ENCODE results near the gene ZNF827.
"Not testable (repeated sequence)": the region's sequence is repeated elsewhere in the genome, so short reads cannot be mapped to it uniquely, and the experiment has no call there.

ZNF827 gene

DNA sequence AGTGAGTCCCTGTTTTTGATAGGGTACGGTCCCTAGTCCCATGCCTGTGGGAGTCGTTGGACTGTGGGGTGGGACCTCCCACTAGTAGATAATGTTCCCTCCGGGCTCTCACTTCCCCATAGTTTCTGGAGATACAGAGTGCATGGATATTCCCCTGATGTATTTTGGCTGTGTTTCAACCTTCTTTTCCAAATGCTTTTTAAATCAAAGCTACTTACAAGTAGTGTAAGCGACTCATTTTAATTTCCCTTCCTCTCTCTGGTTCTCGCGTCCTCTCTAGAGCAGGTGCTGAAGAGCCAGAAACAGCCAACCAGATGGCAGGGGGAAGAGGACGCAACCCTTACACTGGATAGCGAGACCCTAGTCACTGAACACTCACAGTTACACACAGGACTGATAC is 79.2 kb downstream of the ZNF827 start:
- Mint-ChIP-seq H3K27ac (no peak overlapping the region), H3K4me1 (ENCODE audit: low read depth) (peaks cover 20% of the 10 kb centered on the region), H3K27me3 (no peaks in the 10 kb centered on the region), H3K4me3 (no peak overlapping the region), H3K36me3 (ENCODE audit: low read depth) (no peaks in the 10 kb centered on the region), H3K9me3 (no peaks in the 10 kb centered on the region)
- intact Hi-C loops (cut with micrococcal nuclease), result no loop called here

DNA sequence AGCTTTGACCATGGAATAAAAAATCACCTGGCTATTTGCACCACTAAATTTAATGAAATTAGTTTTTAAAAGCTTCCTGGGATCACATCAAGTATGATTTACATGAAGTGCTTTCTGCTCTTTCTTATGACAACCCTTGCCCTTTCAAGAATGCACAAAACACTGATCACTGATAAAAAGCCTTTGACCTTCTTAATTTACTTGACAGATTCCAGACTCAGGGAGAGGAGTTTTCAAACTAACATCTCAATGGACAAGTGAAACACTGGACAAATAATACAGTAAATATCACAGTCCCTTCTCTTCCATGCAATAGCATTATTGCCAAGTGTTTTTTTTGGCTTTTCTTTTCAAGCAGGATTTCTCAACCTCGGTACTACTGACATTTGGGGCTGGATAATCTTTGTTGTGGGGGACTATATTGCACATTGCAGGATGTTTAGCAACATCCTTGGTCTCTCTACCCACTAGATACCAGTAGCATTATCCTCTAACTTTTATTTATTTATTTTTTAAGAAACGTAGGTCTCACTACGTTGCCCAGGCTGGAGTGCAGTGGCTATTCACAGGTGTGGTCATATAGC is 86.3 kb downstream of the ZNF827 start:
- no peaks in the 10 kb centered on the region for H3K9me3 Mint-ChIP-seq
- no peak overlapping the region for H3K27ac Mint-ChIP-seq
- H3K27me3 Mint-ChIP-seq, result no peaks in the 10 kb centered on the region
- H3K4me1 Mint-ChIP-seq (ENCODE audit: low read depth), result peaks cover 6% of the 10 kb centered on the region
- intact Hi-C loops (cut with micrococcal nuclease), result no loop called here
- H3K36me3 Mint-ChIP-seq (ENCODE audit: low read depth), result no peaks in the 10 kb centered on the region
- H3K4me3 Mint-ChIP-seq, result no peak overlapping the region

DNA sequence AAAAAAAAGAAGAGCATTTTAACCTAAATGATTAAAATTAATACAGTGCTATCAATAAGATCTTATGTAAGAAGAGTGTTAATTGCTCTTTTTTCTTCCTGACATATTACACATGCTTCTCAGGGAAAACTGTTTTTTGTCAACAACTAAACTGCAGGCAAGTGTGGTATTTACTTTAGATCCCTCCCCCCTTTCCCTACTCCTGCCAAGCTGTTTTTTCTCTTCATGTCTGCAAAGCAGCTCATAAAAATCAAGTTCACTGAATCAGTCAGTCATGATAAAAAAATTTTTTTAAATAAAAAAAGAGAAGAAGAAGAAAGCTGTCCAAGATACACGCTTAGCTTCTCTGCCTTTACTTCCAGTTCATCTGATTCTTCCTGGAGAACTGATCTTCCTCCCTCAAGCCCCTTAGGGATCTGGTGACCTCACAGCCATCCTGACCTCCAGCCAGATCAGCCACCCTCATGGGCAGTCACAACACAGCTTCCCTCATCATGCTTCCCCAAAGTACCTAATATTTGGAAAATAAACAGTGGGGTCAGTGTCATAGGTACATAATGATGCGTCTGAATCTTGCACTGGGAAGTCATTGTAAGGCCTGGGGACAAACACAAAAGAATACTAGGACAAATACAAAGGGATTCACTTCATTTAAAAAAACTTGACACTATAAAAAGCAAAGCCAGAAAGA is 87.0 kb downstream of the ZNF827 start:
- no peaks in the 10 kb centered on the region for H3K36me3 Mint-ChIP-seq (ENCODE audit: low read depth)
- intact Hi-C loops (cut with micrococcal nuclease), result no loop called here
- H3K4me3 Mint-ChIP-seq, result no peak overlapping the region

DNA sequence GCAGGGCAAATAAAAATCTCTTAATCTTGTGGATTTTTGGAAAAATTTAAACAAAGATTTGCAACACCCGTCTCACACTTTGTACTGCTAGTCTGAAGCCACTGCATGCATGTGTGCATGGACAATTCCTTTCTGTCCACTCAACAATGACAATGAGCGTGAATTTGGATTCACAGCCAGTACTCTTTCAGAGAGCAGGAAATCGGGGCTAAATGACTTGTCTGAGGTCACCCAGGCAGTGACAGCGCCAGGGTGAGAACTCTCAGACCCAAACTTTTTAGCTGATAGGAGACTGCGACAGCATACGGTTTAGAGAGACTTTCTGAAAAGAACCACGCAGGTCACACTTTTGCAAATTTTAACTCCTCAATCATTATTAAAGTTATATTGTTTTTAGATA is 90.9 kb downstream of the ZNF827 start:
- peaks cover 22% of the 10 kb centered on the region for H3K4me1 Mint-ChIP-seq (ENCODE audit: low read depth)
- H3K4me3 Mint-ChIP-seq, result no peak overlapping the region
- no peaks in the 10 kb centered on the region for H3K9me3 Mint-ChIP-seq
- intact Hi-C loops (cut with micrococcal nuclease), result no loop called here
- no peak overlapping the region for H3K27ac Mint-ChIP-seq
- no peaks in the 10 kb centered on the region for H3K27me3 Mint-ChIP-seq
- H3K36me3 Mint-ChIP-seq (ENCODE audit: low read depth), result no peaks in the 10 kb centered on the region

More for the DNA sequence above, 87.0 kb downstream of the ZNF827 start:
- no peaks in the 10 kb centered on the region for H3K9me3 Mint-ChIP-seq
- H3K4me1 Mint-ChIP-seq (ENCODE audit: low read depth), result peaks cover 6% of the 10 kb centered on the region
- H3K27ac Mint-ChIP-seq, result no peak overlapping the region
- H3K27me3 Mint-ChIP-seq, result no peaks in the 10 kb centered on the region

DNA sequence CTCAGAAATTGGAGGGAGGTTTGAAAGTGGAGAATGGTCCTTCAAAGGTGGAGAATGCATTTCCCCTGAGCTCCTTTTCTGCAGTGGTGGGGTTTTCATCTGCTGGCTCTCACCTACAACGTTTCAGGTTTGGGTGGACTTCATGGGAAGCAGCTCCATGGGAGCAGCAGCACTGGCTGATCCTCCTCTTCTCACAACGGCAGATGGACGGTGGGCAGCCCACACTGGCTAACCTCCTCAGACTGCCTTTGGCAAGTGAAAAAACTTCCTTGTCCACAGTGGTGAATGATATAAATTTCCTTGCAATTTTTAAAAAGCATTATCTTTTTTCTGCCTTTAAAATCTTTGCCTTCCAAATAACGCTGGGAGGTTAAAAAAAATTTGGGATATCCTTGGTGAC is 93.5 kb downstream of the ZNF827 start:
- H3K4me3 Mint-ChIP-seq, result no peak overlapping the region
- H3K27ac Mint-ChIP-seq, result peak overlapping the region; percentile 37
- intact Hi-C loops (cut with micrococcal nuclease), result no loop called here
- no peaks in the 10 kb centered on the region for H3K36me3 Mint-ChIP-seq (ENCODE audit: low read depth)
- no peaks in the 10 kb centered on the region for H3K9me3 Mint-ChIP-seq
- peaks cover 29% of the 10 kb centered on the region for H3K4me1 Mint-ChIP-seq (ENCODE audit: low read depth)
- H3K27me3 Mint-ChIP-seq, result no peaks in the 10 kb centered on the region

GRCh38 chr4:145843639-145844038 is 95.0 kb downstream of the ZNF827 start:
- Mint-ChIP-seq H3K27me3 (no peaks in the 10 kb centered on the region), H3K4me3 (no peak overlapping the region), H3K9me3 (no peaks in the 10 kb centered on the region), H3K27ac (peak overlapping the region; percentile 2), H3K36me3 (ENCODE audit: low read depth) (no peaks in the 10 kb centered on the region), H3K4me1 (ENCODE audit: low read depth) (peaks cover 32% of the 10 kb centered on the region)
- intact Hi-C loops (cut with micrococcal nuclease), result no loop called here

- Mint-ChIP-seq H3K36me3 (ENCODE audit: low read depth) (no peaks in the 10 kb centered on the region), H3K9me3 (no peaks in the 10 kb centered on the region), H3K27me3 (no peaks in the 10 kb centered on the region), H3K4me3 (no peak overlapping the region), H3K27ac (no peak overlapping the region), H3K4me1 (ENCODE audit: low read depth) (peaks cover 32% of the 10 kb centered on the region)
- intact Hi-C loops (cut with micrococcal nuclease), result no loop called here
These were observed 95.5 kb downstream of the ZNF827 start for GRCh38 chr4:145843148-145843547.

DNA sequence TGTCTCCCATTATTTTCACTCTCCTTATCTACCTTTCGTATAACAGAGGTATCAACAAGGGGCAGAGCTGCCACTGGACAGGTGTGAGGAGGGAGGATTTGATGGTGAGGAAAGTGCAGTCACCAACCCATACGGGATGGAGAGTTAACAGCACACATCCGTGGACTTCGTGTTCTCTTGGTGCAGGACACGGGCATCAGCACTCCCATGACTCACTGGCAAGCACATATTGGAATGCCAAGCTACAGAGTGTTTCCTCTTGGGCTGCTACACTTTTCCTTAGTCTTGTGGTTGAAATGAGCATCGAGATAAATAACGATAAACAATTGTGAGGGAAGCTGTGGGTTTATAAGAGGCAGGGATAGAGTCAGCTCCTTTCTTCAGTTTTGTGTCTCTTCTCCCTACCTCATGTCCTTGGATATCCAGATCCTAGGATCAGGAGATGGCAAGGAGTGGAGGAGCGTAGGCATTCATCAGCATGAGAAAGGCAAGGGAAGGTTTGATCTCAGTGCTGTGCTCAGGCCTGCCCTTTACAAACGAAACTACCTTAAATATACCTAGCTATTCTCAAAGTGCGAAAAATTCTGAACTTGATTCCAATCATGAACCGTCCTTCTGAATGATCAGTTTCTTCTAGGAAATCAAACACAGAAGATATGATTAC is 96.3 kb downstream of the ZNF827 start:
- Mint-ChIP-seq H3K27ac (no peak overlapping the region), H3K9me3 (no peaks in the 10 kb centered on the region), H3K4me1 (ENCODE audit: low read depth) (peaks cover 32% of the 10 kb centered on the region), H3K27me3 (no peaks in the 10 kb centered on the region), H3K36me3 (ENCODE audit: low read depth) (no peaks in the 10 kb centered on the region), H3K4me3 (no peak overlapping the region)
- intact Hi-C loops (cut with micrococcal nuclease), result no loop called here

- Mint-ChIP-seq H3K4me3 (no peak overlapping the region), H3K27me3 (no peaks in the 10 kb centered on the region), H3K27ac (no peak overlapping the region), H3K4me1 (ENCODE audit: low read depth) (peaks cover 40% of the 10 kb centered on the region), H3K9me3 (no peaks in the 10 kb centered on the region), H3K36me3 (ENCODE audit: low read depth) (no peaks in the 10 kb centered on the region)
- intact Hi-C loops (cut with micrococcal nuclease), result no loop called here
These were observed 97.8 kb downstream of the ZNF827 start for GRCh38 chr4:145840801-145841200.

DNA sequence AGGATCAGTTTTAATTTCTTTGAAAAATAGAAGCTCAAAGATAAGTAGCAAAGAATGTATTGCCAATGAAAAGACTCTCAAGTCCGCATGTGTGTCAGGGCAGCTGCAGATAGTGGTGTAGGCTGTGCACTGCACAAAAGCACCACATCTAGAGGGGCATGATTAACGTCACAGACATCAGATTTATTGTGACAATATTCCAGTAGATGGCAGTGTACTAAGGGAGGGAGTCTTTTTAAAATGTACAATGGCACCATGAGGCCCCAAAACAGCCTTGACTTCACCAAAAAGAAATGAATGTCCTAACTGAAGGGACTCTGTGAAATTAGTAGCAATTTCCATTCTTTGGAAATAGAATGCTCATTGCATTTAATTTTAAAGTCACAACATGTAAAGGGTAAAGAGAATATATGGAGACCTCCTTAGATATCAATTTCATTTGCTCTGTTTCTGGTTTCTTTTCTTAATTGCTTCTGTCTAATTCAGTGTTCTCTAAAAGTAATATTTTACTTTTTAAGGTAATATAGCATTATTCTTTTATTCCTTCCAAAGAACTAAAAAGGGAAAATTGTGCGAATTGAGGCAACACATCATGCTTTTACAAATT is 98.4 kb downstream of the ZNF827 start:
- Mint-ChIP-seq H3K4me1 (ENCODE audit: low read depth) (peaks cover 44% of the 10 kb centered on the region), H3K27ac (no peak overlapping the region), H3K4me3 (no peak overlapping the region), H3K9me3 (no peaks in the 10 kb centered on the region), H3K27me3 (no peaks in the 10 kb centered on the region), H3K36me3 (ENCODE audit: low read depth) (no peaks in the 10 kb centered on the region)
- intact Hi-C loops (cut with micrococcal nuclease), result no loop called here

DNA sequence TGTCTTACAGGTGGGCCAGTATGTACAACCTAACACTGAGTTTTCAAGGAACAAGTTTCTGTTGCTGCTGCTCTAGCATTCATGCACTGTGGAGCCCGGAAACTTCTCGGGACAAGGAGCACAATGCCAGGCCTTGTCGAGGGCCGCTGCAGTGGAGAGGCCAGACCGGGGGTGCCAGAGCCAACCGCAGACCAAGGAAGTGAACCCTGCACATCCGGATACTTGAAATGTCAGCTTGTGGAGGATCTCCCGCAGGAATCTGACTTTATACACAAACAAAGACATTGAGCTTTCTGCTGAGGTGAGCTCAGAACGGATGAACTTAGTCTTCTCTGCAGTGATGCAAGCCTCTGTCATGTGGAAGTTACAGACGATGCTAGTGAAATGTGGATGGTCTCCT is 99.5 kb downstream of the ZNF827 start:
- Mint-ChIP-seq H3K4me3 (no peak overlapping the region), H3K27ac (no peak overlapping the region), H3K9me3 (no peaks in the 10 kb centered on the region), H3K4me1 (ENCODE audit: low read depth) (peaks cover 41% of the 10 kb centered on the region), H3K27me3 (no peaks in the 10 kb centered on the region), H3K36me3 (ENCODE audit: low read depth) (no peaks in the 10 kb centered on the region)
- intact Hi-C loops (cut with micrococcal nuclease), result no loop called here

- H3K36me3 Mint-ChIP-seq (ENCODE audit: low read depth); H3K27me3 Mint-ChIP-seq; H3K4me3 Mint-ChIP-seq; H3K9me3 Mint-ChIP-seq; intact Hi-C loops (cut with micrococcal nuclease): not testable (repeated sequence)
- Mint-ChIP-seq H3K4me1 (ENCODE audit: low read depth) (peaks cover 12% of the 10 kb centered on the region), H3K27ac (peak overlapping the region; percentile 24)
These were observed 106.2 kb downstream of the ZNF827 start for GRCh38 chr4:145832384-145832783.

DNA sequence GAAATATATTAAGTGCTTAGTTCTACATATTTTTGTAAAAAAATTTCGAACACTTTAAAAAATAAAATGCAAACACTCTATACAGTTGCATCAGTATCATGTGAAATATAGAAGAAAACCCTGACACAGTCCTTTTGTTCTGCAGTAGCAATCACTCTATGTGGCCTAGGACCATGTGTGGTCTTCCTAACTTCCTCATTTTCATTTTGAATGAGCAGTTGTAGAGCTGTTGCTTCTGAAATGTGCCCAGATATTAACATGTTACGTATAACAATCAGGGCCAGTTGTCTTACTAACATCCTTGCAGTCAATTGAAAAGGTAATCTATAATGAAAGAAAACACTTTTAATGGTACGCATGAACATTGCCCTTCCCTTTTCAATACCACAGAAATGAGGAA is 107.9 kb downstream of the ZNF827 start:
- Mint-ChIP-seq H3K27me3 (no peaks in the 10 kb centered on the region), H3K4me1 (ENCODE audit: low read depth) (peaks cover 3% of the 10 kb centered on the region), H3K9me3 (no peaks in the 10 kb centered on the region), H3K27ac (peak overlapping the region; percentile 63), H3K36me3 (ENCODE audit: low read depth) (no peaks in the 10 kb centered on the region), H3K4me3 (no peak overlapping the region)
- intact Hi-C loops (cut with micrococcal nuclease), result no loop called here

DNA sequence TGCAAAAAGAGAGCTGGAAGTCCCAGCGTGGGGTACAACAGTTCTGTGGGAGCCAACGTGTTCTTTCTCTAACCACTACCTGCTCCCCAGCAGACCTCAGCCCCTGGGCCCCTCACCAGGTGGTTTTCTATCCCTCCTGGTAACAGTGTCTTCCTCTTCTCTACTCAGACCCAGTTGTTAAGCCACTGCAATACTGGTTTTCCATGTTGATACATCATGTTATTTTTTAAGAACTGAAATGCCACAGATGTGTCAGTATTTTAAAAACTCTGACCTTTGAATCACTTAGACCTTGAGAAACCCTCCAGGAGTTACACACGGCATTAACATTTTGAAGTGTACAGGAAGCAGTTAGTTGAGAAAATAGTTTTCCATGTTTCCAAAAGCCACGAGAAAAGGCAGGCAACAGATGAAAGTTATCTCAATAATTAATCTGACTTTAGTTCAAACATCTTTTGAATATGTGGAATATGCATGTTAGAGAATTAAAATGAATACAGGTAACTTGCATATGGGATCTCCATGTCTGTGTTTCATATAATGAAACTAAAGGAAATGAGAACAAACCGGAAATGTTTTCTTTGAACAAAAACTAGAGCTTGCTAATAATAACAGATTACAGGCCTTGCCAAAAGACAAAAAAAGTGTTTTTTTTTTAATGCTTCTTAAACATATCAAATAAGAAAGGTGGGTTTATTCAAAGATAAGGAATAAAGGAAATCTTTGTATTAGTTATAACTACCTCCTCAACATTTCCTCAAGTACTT is 108.8 kb downstream of the ZNF827 start:
- peaks cover 6% of the 10 kb centered on the region for H3K4me1 Mint-ChIP-seq (ENCODE audit: low read depth)
- no peak overlapping the region for H3K27ac Mint-ChIP-seq
- intact Hi-C loops (cut with micrococcal nuclease), result loop anchor here (10.0 kb wide), 1 partner anchor 105 kb away; the partner anchor contains the start of gene ZNF827
- H3K27me3 Mint-ChIP-seq, result no peaks in the 10 kb centered on the region
- no peaks in the 10 kb centered on the region for H3K36me3 Mint-ChIP-seq (ENCODE audit: low read depth)
- no peak overlapping the region for H3K4me3 Mint-ChIP-seq
- H3K9me3 Mint-ChIP-seq, result no peaks in the 10 kb centered on the region

Measured in dendritic cell treated with granulocyte-macrophage colony-stimulating factor and Interleukin-4, amounts not matched to agents 40 ng/mL and 50 ng/mL, for 4 days (primary cell).